Smooth muscle cell (in vitro differentiated cells): ENCODE results near the gene SVIL. TPM values are rescaled to one million over a fixed set of nuclear protein-coding genes. Genes with fewer than 3 reads are reported as not detected.

Source experiments
- DNase-seq: peaks from one replicate; lab custom pipeline; 2025; ENCODE audit not compliant: unreplicated experiment; lab: John Stamatoyannopoulos, UW
- H2AFZ ChIP-seq: fragments of 200-600 bp; sonication (generic); 2 replicates; pipeline ENCODE4 v1.6.0; 2016; ENCODE audit warnings: antibody characterized with exemption, low read depth, mild to moderate bottlenecking
- H3F3A ChIP-seq: fragments of 200-600 bp; sonication (generic); 2 replicates; pipeline ENCODE4 v1.6.0; 2017; ENCODE audit warnings: antibody characterized with exemption, low read depth
- H3K27ac ChIP-seq: fragments of 200-600 bp; sonication (generic); 2 replicates; pipeline ENCODE4 v1.5.1; 2016; ENCODE audit warnings: low read depth, mild to moderate bottlenecking
- H3K27me3 ChIP-seq: fragments of 200-600 bp; sonication (generic); 2 replicates; pipeline ENCODE4 v1.6.1; 2016; ENCODE audit warnings: low read depth, mild to moderate bottlenecking
- H3K36me3 ChIP-seq: fragments of 200-600 bp; sonication (generic); 2 replicates; pipeline ENCODE4 v1.5.1; 2016; ENCODE audit warnings: low read depth
- H3K4me1 ChIP-seq: fragments of 200-600 bp; sonication (generic); 2 replicates; pipeline ENCODE4 v1.5.1; 2016; ENCODE audit warnings: low read depth
- H3K4me2 ChIP-seq: fragments of 200-600 bp; sonication (generic); 2 replicates; pipeline ENCODE4 v1.6.0; 2016; ENCODE audit warnings: mild to moderate bottlenecking
- H3K4me3 ChIP-seq: fragments of 200-600 bp; sonication (generic); 2 replicates; pipeline ENCODE4 v1.5.1; 2016; ENCODE audit warnings: mild to moderate bottlenecking
- H3K79me2 ChIP-seq: fragments of 200-600 bp; sonication (generic); 2 replicates; pipeline ENCODE4 v1.6.0; 2016; ENCODE audit warnings: low read depth, mild to moderate bottlenecking
- H3K9ac ChIP-seq: fragments of 200-600 bp; sonication (generic); 2 replicates; pipeline ENCODE4 v1.6.0; 2016; ENCODE audit warnings: low read depth
- H3K9me3 ChIP-seq: fragments of 200-600 bp; sonication (generic); replicated peaks from 2 replicates; pipeline ENCODE4 v1.5.1; 2016; ENCODE audit warnings: low read depth
- H4K20me1 ChIP-seq: fragments of 200-600 bp; sonication (generic); 2 replicates; pipeline ENCODE4 v1.6.0; 2016; ENCODE audit warnings: low read depth
- WGBS: methylation state at CpG from one replicate; pipeline ENCODE4 v1.1.7; 2016; ENCODE audit warnings: low lambda C conversion rate; 5-methylcytosine and 5-hydroxymethylcytosine counted together
- polyA plus RNA-seq: library from polyadenylated mRNA; unstranded; fragments of >200 nt; fragmentation: Nextera tagmentation; extraction: Ambion mirVana; gene quantifications from 2 replicates; pipeline ENCODE4 v1.2.1, GENCODE V29; 2016
- total RNA-seq: library from RNA; depleted of rRNA; stranded (reverse); fragments of >200 nt; gene quantifications from 2 replicates; pipeline ENCODE4 v1.2.3, GENCODE V29; 2014
- TF ChIP-seq, protein P1 (sequence below): fragments of 200-600 bp; sonication (generic); IDR thresholded peaks from 2 replicates; pipeline ENCODE4 v1.5.1; 2017; ENCODE audit warnings: borderline replicate concordance, mild to moderate bottlenecking, antibody characterized with exemption; ENCODE audit not compliant: insufficient read depth, poor library complexity, severe bottlenecking

The SVIL gene
- total and polyA plus RNA-seq, 2 experiments from 2014 or later, result 32.5 to 33.0 TPM

DNA sequence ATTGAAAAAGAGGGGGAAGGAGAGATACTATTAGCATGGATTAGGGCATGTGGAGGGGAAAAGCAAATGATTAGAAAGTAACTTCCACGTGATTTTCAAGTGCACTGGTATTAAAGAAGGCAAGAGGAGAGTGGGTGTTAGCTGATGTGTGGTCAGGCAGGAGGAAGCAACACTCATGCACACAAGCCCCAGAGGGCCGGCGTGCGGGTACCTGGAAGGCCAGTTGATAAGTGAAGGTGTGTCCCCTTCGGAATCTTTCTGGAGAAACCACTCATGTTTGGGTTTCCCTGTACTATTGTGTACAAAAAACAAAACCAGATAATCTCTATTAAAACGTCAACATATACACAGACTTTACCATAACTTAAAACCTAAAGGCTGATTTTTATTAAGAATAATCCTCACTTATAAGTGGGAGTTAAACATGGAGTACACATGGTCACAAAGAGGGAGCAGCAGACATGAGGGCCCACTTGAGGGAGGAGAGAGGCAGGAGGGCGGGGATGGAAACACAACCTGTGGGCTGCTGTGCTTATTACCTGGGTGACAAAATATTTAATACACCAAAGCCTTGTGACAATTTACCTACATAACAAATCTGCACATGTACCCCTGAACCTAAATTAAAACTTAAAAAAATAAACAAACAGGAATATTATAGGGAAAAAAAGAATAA lies 98.9 kb downstream of the SVIL start:
- WGBS, result 50% methylated on average over 7 of the region's 7 CpGs
- H3K9ac ChIP-seq, result peak overlapping the region; percentile 37
- H3K4me3 ChIP-seq, result peak overlapping the region; percentile 27

DNA sequence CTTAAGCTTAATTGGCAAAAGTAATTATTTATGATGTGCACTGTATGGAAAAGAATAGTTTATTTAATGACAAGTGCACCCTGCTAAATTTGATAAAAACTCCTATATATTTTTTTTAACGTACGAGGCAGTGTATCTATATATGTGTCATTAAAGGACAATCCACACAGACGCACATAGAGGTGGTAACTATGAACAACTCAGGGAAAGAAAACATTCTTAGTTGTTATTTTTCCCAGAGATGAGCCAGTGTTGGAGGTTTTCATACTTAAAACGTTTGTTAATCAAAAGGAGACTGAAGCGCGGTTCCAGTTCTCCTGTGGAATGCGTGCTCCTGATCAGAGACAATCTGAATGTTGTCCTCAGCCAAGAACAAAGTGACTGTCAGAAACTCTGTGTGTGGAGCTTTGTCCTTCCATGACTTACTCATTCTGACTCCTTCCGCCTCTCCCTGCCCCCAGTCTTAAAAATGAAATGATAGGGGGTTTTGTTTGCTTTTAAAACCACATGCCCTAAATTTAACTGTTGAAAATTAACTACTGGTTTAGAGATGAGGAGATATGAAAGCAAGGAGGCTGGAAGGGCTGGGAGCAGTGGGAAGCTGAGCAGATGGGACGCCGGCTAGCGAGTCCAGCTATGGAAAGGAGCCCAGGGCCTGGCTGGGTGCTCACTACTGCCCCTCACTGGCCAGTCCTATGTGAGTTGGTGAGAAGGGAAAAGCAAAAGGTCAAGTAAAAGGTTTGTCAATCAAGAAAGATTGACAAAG lies 99.6 kb downstream of the SVIL start:
- 4% methylated on average over 11 of the region's 11 CpGs for WGBS
- Histone ChIP-seq H3K4me1 (peaks cover 18% of the 10 kb centered on the region), H3K9ac (peak overlapping the region; percentile 37), H3K27ac (peak overlapping the region; percentile 81), H3K27me3 (no peaks in the 10 kb centered on the region), H3F3A (peaks cover 13% of the 10 kb centered on the region), H3K9me3 (no peaks in the 10 kb centered on the region), H3K4me2 (peak overlapping the region; percentile 74), H3K4me3 (peak overlapping the region; percentile 27), H3K79me2 (peaks cover 8% of the 10 kb centered on the region), H2AFZ (no peak overlapping the region), H3K36me3 (no peaks in the 10 kb centered on the region), H4K20me1 (peaks cover 93% of the 10 kb centered on the region)
- TF ChIP-seq, protein P1, sequence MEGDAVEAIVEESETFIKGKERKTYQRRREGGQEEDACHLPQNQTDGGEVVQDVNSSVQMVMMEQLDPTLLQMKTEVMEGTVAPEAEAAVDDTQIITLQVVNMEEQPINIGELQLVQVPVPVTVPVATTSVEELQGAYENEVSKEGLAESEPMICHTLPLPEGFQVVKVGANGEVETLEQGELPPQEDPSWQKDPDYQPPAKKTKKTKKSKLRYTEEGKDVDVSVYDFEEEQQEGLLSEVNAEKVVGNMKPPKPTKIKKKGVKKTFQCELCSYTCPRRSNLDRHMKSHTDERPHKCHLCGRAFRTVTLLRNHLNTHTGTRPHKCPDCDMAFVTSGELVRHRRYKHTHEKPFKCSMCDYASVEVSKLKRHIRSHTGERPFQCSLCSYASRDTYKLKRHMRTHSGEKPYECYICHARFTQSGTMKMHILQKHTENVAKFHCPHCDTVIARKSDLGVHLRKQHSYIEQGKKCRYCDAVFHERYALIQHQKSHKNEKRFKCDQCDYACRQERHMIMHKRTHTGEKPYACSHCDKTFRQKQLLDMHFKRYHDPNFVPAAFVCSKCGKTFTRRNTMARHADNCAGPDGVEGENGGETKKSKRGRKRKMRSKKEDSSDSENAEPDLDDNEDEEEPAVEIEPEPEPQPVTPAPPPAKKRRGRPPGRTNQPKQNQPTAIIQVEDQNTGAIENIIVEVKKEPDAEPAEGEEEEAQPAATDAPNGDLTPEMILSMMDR, result peak; percentile 77
- DNase-seq, result peak; percentile 21

More for the DNA sequence above, 98.9 kb downstream of the SVIL start:
- Histone ChIP-seq H3K79me2 (peaks cover 8% of the 10 kb centered on the region), H3F3A (peaks cover 13% of the 10 kb centered on the region), H4K20me1 (peaks cover 93% of the 10 kb centered on the region), H3K9me3 (no peaks in the 10 kb centered on the region), H3K27me3 (no peaks in the 10 kb centered on the region), H2AFZ (no peak overlapping the region), H3K36me3 (no peaks in the 10 kb centered on the region), H3K27ac (peak overlapping the region; percentile 81), H3K4me2 (peak overlapping the region; percentile 74), H3K4me1 (peaks cover 18% of the 10 kb centered on the region)
- DNase-seq, result no peak
- TF ChIP-seq, protein P1, result no peak

DNA sequence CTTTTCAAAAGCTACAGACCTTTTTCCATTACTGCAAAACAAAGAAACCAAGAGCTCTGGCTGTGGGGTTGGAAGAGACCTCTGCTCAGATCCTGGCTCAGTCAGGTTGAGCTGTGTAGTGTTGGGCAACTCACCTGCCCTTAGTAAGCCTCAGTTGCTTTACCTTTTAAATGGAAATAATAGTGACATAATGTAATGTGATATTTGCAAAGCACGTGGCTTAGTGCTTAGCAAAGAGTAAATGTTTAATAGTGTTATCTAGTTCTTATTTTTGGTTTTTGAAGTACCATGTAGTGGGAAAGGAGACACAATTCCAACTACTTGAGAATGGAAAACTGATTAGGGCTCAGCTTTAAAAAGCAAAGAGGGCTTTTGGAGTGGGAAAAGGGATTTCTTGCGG lies 100.2 kb downstream of the SVIL start:
- no peaks in the 10 kb centered on the region for H3K9me3 ChIP-seq
- peaks cover 18% of the 10 kb centered on the region for H3K4me1 ChIP-seq
- H3K4me3 ChIP-seq, result no peak overlapping the region
- peak overlapping the region; percentile 74 for H3K4me2 ChIP-seq
- no peak overlapping the region for H2AFZ ChIP-seq
- H3K9ac ChIP-seq, result peak overlapping the region; percentile 37
- peak overlapping the region; percentile 81 for H3K27ac ChIP-seq
- no peak for DNase-seq
- H3K27me3 ChIP-seq, result no peaks in the 10 kb centered on the region
- peaks cover 87% of the 10 kb centered on the region for H4K20me1 ChIP-seq
- TF ChIP-seq, protein P1, result no peak
- H3K79me2 ChIP-seq, result peaks cover 8% of the 10 kb centered on the region
- H3F3A ChIP-seq, result peaks cover 13% of the 10 kb centered on the region
- no peaks in the 10 kb centered on the region for H3K36me3 ChIP-seq
- 23% methylated on average over 2 of the region's 2 CpGs for WGBS
